Vagina (tissue), 2 donors: ENCODE measurements around the gene TGFB2. TPM values are rescaled to one million over a fixed set of nuclear protein-coding genes. Genes with fewer than 3 reads are reported as not detected.

Source experiments
- DNase-seq, 2 donors: peaks; one replicate each; pipeline ENCODE4 v3.0.0-alpha.2; 2017; ENCODE audit errors: extremely low spot score in 2 of 2
- H3K27ac ChIP-seq: fragments of 200-600 bp; sonication (generic); one replicate; pipeline ENCODE4 v1.5.1; 2019
- H3K27me3 ChIP-seq: fragments of 200-600 bp; sonication (generic); one replicate; pipeline ENCODE4 v1.5.1; 2019
- H3K36me3 ChIP-seq, 2 donors: fragments of 200-600 bp; sonication (generic); one replicate each; pipeline ENCODE4 v1.5.1; 2017 to 2019
- H3K4me1 ChIP-seq: fragments of 200-600 bp; sonication (generic); one replicate; pipeline ENCODE4 v1.5.1; 2019
- H3K4me3 ChIP-seq, 2 donors: fragments of 200-600 bp; sonication (generic); 1 replicate in 1 of 2; 2 replicates in 1 of 2; pipeline ENCODE4 v1.5.1; 2016 to 2019
- H3K9me3 ChIP-seq: fragments of 200-600 bp; sonication (generic); one replicate; pipeline ENCODE4 v1.5.1; 2019
- POLR2A ChIP-seq, 2 donors: fragments of 450-650 bp; IDR thresholded peaks; one replicate each; pipeline ENCODE4 v1.6.1; 2017; ENCODE audit warnings: antibody characterized with exemption in 2 of 2, mild to moderate bottlenecking in 2 of 2, moderate library complexity in 2 of 2
- POLR2AphosphoS5 ChIP-seq, 2 donors: sonication (generic); formaldehyde crosslinking; IDR thresholded peaks; one replicate each; pipeline ENCODE4 v1.9.0; 2017; ENCODE audit warnings: antibody characterized with exemption in 2 of 2, mild to moderate bottlenecking in 2 of 2, low read depth in 1 of 2; ENCODE audit not compliant: insufficient read depth in 1 of 2
- intact Hi-C: fragments of 100-400 bp; cut with DNase I; formaldehyde crosslinking; loops from one replicate; pipeline ENCODE4 v1.15.1; 2023
- small RNA-seq: library from RNA; depleted of rRNA; stranded (forward); fragments of <200 nt; gene quantifications from one replicate; pipeline ENCODE3, GENCODE V24; 2016
- total RNA-seq: library from RNA; depleted of rRNA; stranded (reverse); fragments of >200 nt; gene quantifications from one replicate; pipeline ENCODE4 v1.2.3, GENCODE V29; 2016
- TF ChIP-seq, protein P1 (sequence below), 3 experiments: fragments of 450-650 bp in 2 of 3; fragments of 200-600 bp in 1 of 3; sonication (generic) in 1 of 3; IDR thresholded peaks; one replicate each; pipeline ENCODE4 v1.5.1; 2017 to 2019; ENCODE audit warnings: antibody characterized with exemption in 3 of 3, mild to moderate bottlenecking in 2 of 3, moderate library complexity in 2 of 3

The TGFB2 gene
- total RNA-seq, 1 donor from 2014 or later: 16.9 TPM

- Histone ChIP-seq H3K27ac (no peak overlapping the region), H3K4me3 (no peak overlapping the region), H3K27me3 (no peaks in the 10 kb centered on the region), H3K9me3 (no peaks in the 10 kb centered on the region), H3K36me3 (no peaks in the 10 kb centered on the region), H3K4me1 (peaks cover 9% of the 10 kb centered on the region)
- no peak for TF ChIP-seq POLR2AphosphoS5 (IDR thresholded peaks at IDR 0.05; ENCODE audit: insufficient read depth in 1 of 2, low read depth in 1 of 2)
- no peak for TF ChIP-seq POLR2A (IDR thresholded peaks at IDR 0.05)
- TF ChIP-seq, protein P1, sequence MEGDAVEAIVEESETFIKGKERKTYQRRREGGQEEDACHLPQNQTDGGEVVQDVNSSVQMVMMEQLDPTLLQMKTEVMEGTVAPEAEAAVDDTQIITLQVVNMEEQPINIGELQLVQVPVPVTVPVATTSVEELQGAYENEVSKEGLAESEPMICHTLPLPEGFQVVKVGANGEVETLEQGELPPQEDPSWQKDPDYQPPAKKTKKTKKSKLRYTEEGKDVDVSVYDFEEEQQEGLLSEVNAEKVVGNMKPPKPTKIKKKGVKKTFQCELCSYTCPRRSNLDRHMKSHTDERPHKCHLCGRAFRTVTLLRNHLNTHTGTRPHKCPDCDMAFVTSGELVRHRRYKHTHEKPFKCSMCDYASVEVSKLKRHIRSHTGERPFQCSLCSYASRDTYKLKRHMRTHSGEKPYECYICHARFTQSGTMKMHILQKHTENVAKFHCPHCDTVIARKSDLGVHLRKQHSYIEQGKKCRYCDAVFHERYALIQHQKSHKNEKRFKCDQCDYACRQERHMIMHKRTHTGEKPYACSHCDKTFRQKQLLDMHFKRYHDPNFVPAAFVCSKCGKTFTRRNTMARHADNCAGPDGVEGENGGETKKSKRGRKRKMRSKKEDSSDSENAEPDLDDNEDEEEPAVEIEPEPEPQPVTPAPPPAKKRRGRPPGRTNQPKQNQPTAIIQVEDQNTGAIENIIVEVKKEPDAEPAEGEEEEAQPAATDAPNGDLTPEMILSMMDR (IDR thresholded peaks at IDR 0.05): no peak
- intact Hi-C loops: no loop called here
- DNase-seq: no peak
These were observed 148.8 kb downstream of the TGFB2 start for GRCh38 chr1:218493986-218494385.

Small RNA genes within 50 kb of the gene (small RNA-seq; reads per million reads assigned to genes)
- not detected for gene AC096638.1

Other genes with a start within 250 kb of the TGFB2 start
- gene RRP15, start 60.0 kb upstream of the TGFB2 start, total RNA-seq: 3.7 TPM